Central memory CD8-positive, alpha-beta T cell (primary cell): ENCODE data around the gene FARS2.
A peak's percentile ranks its signal among the peaks of the same experiment; 100 is the strongest.

ENCODE experiments used
- ATAC-seq: fragments of 150-1000 bp; cut with Tn5 transposase; replicated peaks from 2 replicates; pipeline ENCODE4 v1.10.0; 2022; ENCODE audit warnings: mild to moderate bottlenecking, moderate FRiP score, moderate number of reproducible peaks; ENCODE audit not compliant: poor library complexity, severe bottlenecking; ENCODE audit errors: extremely low read depth
- DNase-seq, 2 donors: peaks; one replicate each; pipeline ENCODE4 v3.0.0; 2021; ENCODE audit warnings: low spot score in 2 of 2
- H3K27ac Mint-ChIP-seq: one replicate; pipeline ENCODE4 v1.8.0; 2022; ENCODE audit warnings: low read depth, mild to moderate bottlenecking, moderate library complexity, mixed read lengths
- H3K27me3 Mint-ChIP-seq: one replicate; pipeline ENCODE4 v1.8.0; 2022; ENCODE audit warnings: mixed read lengths
- H3K36me3 Mint-ChIP-seq: one replicate; pipeline ENCODE4 v1.8.0; 2022; ENCODE audit warnings: mild to moderate bottlenecking, moderate library complexity, mixed read lengths; ENCODE audit not compliant: insufficient read depth
- H3K4me1 Mint-ChIP-seq: one replicate; pipeline ENCODE4 v1.8.0; 2022; ENCODE audit warnings: mixed read lengths
- H3K4me3 Mint-ChIP-seq: one replicate; pipeline ENCODE4 v1.8.0; 2022; ENCODE audit warnings: mild to moderate bottlenecking, moderate library complexity, mixed read lengths
- H3K9me3 Mint-ChIP-seq: one replicate; pipeline ENCODE4 v1.8.0; 2022; ENCODE audit warnings: mixed read lengths

The FARS2 gene

GRCh38 chr6:5323979-5324378, 62.7 kb downstream of the FARS2 start:
- Mint-ChIP-seq H3K36me3 (no peaks in the 10 kb centered on the region), H3K27ac (peak overlapping the region; percentile 9), H3K4me3 (no peak overlapping the region), H3K4me1 (peaks cover 29% of the 10 kb centered on the region), H3K9me3 (no peaks in the 10 kb centered on the region), H3K27me3 (no peaks in the 10 kb centered on the region)
- ATAC-seq (no peak), DNase-seq (no peak)

- Mint-ChIP-seq H3K9me3 (no peaks in the 10 kb centered on the region), H3K4me3 (no peak overlapping the region), H3K36me3 (no peaks in the 10 kb centered on the region), H3K4me1 (peaks cover 23% of the 10 kb centered on the region), H3K27me3 (no peaks in the 10 kb centered on the region), H3K27ac (no peak overlapping the region)
- ATAC-seq (no peak), DNase-seq (no peak)
These were observed 63.9 kb downstream of the FARS2 start for GRCh38 chr6:5325173-5325572.

- no peak overlapping the region for H3K27ac Mint-ChIP-seq
- no peak for ATAC-seq
- H3K36me3 Mint-ChIP-seq: no peaks in the 10 kb centered on the region
- no peaks in the 10 kb centered on the region for H3K9me3 Mint-ChIP-seq
- no peak overlapping the region for H3K4me3 Mint-ChIP-seq
- H3K4me1 Mint-ChIP-seq: peaks cover 16% of the 10 kb centered on the region
- DNase-seq: no peak
- no peaks in the 10 kb centered on the region for H3K27me3 Mint-ChIP-seq
These were observed 64.8 kb downstream of the FARS2 start for GRCh38 chr6:5326022-5326641.

GRCh38 chr6:5328800-5329199, 67.5 kb downstream of the FARS2 start:
- Mint-ChIP-seq H3K4me1 (peaks cover 23% of the 10 kb centered on the region), H3K27ac (no peak overlapping the region)
- ATAC-seq: no peak

GRCh38 chr6:5331845-5332442, 70.6 kb downstream of the FARS2 start:
- Mint-ChIP-seq H3K36me3 (no peaks in the 10 kb centered on the region), H3K4me1 (peaks cover 29% of the 10 kb centered on the region), H3K27ac (no peak overlapping the region), H3K4me3 (no peak overlapping the region), H3K9me3 (no peaks in the 10 kb centered on the region), H3K27me3 (no peaks in the 10 kb centered on the region)
- DNase-seq (no peak), ATAC-seq (no peak)

More at GRCh38 chr6:5328800-5329199, 67.5 kb downstream of the FARS2 start:
- DNase-seq: no peak
- no peak overlapping the region for H3K4me3 Mint-ChIP-seq
- no peaks in the 10 kb centered on the region for H3K27me3 Mint-ChIP-seq
- no peaks in the 10 kb centered on the region for H3K9me3 Mint-ChIP-seq
- no peaks in the 10 kb centered on the region for H3K36me3 Mint-ChIP-seq

- no peak overlapping the region for H3K4me3 Mint-ChIP-seq
- no peak for DNase-seq
- no peaks in the 10 kb centered on the region for H3K36me3 Mint-ChIP-seq
- ATAC-seq: no peak
- no peak overlapping the region for H3K27ac Mint-ChIP-seq
- peaks cover 28% of the 10 kb centered on the region for H3K4me1 Mint-ChIP-seq
- H3K9me3 Mint-ChIP-seq: no peaks in the 10 kb centered on the region
- H3K27me3 Mint-ChIP-seq: no peaks in the 10 kb centered on the region
These were observed 72.3 kb downstream of the FARS2 start for GRCh38 chr6:5333658-5334057.

- DNase-seq: no peak
- H3K4me3 Mint-ChIP-seq: no peak overlapping the region
These were observed 73.0 kb downstream of the FARS2 start for GRCh38 chr6:5334341-5334740.

GRCh38 chr6:5335020-5335419, 73.7 kb downstream of the FARS2 start:
- ATAC-seq (no peak), DNase-seq (no peak)
- Mint-ChIP-seq H3K4me3 (no peak overlapping the region), H3K9me3 (no peaks in the 10 kb centered on the region), H3K27ac (peak overlapping the region; percentile 17), H3K27me3 (no peaks in the 10 kb centered on the region), H3K4me1 (peaks cover 28% of the 10 kb centered on the region), H3K36me3 (no peaks in the 10 kb centered on the region)

More at GRCh38 chr6:5334341-5334740, 73.0 kb downstream of the FARS2 start:
- no peaks in the 10 kb centered on the region for H3K9me3 Mint-ChIP-seq
- no peak overlapping the region for H3K27ac Mint-ChIP-seq
- ATAC-seq: no peak
- H3K27me3 Mint-ChIP-seq: no peaks in the 10 kb centered on the region
- H3K4me1 Mint-ChIP-seq: peaks cover 28% of the 10 kb centered on the region
- no peaks in the 10 kb centered on the region for H3K36me3 Mint-ChIP-seq

- Mint-ChIP-seq H3K4me1 (peaks cover 20% of the 10 kb centered on the region), H3K4me3 (no peak overlapping the region), H3K27ac (peak overlapping the region; percentile 3), H3K36me3 (no peaks in the 10 kb centered on the region), H3K9me3 (no peaks in the 10 kb centered on the region), H3K27me3 (no peaks in the 10 kb centered on the region)
- DNase-seq (no peak), ATAC-seq (no peak)
These were observed 76.3 kb downstream of the FARS2 start for GRCh38 chr6:5337573-5337972.

- Mint-ChIP-seq H3K36me3 (no peaks in the 10 kb centered on the region), H3K4me1 (peaks cover 19% of the 10 kb centered on the region), H3K4me3 (peak overlapping the region; percentile 12), H3K27me3 (no peaks in the 10 kb centered on the region), H3K9me3 (no peaks in the 10 kb centered on the region), H3K27ac (peak overlapping the region; percentile 3)
- DNase-seq: no peak
- no peak for ATAC-seq
These were observed 77.1 kb downstream of the FARS2 start for GRCh38 chr6:5338177-5338960.

- H3K4me3 Mint-ChIP-seq: no peak overlapping the region
- no peaks in the 10 kb centered on the region for H3K9me3 Mint-ChIP-seq
- H3K4me1 Mint-ChIP-seq: peaks cover 19% of the 10 kb centered on the region
- no peak for DNase-seq
- no peaks in the 10 kb centered on the region for H3K27me3 Mint-ChIP-seq
- no peak overlapping the region for H3K27ac Mint-ChIP-seq
- H3K36me3 Mint-ChIP-seq: no peaks in the 10 kb centered on the region
- ATAC-seq: no peak
These were observed 78.5 kb downstream of the FARS2 start for GRCh38 chr6:5339786-5340185.

- H3K9me3 Mint-ChIP-seq: no peaks in the 10 kb centered on the region
- no peak overlapping the region for H3K4me3 Mint-ChIP-seq
- ATAC-seq (no peak), DNase-seq (no peak)
- no peaks in the 10 kb centered on the region for H3K27me3 Mint-ChIP-seq
- no peaks in the 10 kb centered on the region for H3K36me3 Mint-ChIP-seq
- H3K27ac Mint-ChIP-seq: no peak overlapping the region
- H3K4me1 Mint-ChIP-seq: peaks cover 13% of the 10 kb centered on the region
These were observed 80.5 kb downstream of the FARS2 start for GRCh38 chr6:5341845-5342244.

GRCh38 chr6:5343998-5344397, 82.7 kb downstream of the FARS2 start:
- Mint-ChIP-seq H3K4me1 (peaks cover 7% of the 10 kb centered on the region), H3K27me3 (no peaks in the 10 kb centered on the region), H3K9me3 (no peaks in the 10 kb centered on the region), H3K27ac (no peak overlapping the region), H3K4me3 (no peak overlapping the region), H3K36me3 (peaks cover 2% of the 10 kb centered on the region)
- ATAC-seq: no peak
- no peak for DNase-seq
